HG03457 (cell line): ENCODE data around the gene CTNNA3.
"Not testable (repeated sequence)": the region's sequence is repeated elsewhere in the genome, so short reads cannot be mapped to it uniquely, and the experiment has no call there.

ENCODE experiments used
- ATAC-seq: cut with Tn5 transposase; IDR thresholded peaks from one replicate; pipeline ENCODE4 v1.9.1; 2021; ENCODE audit warnings: moderate number of reproducible peaks; ENCODE audit not compliant: unreplicated experiment

The CTNNA3 gene

GRCh38 chr10:67259319-67259929 lies 436.6 kb downstream of the CTNNA3 start:
- ATAC-seq, result no peak

- no peak for ATAC-seq
These were observed 438.4 kb downstream of the CTNNA3 start for GRCh38 chr10:67257427-67258144.

GRCh38 chr10:67257018-67257417 lies 439.0 kb downstream of the CTNNA3 start:
- ATAC-seq, result no peak

DNA sequence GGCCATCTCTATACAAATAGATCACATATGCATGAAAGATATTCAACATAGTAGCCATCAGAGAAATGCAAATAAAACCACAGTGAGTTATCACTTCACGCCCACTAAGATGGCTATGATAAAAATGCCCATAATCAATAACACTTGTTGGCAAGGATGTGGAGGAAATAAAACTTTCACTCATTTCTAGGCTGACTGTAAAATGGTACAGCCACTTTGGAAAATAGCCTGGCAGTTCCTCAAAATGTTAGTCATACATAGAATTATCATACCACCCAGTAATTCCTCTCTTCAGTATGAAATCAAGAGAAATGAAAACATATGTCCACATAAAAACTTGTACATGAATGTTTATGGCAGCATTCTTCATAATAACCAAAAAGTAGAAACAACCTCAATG lies 445.3 kb downstream of the CTNNA3 start:
- no peak for ATAC-seq

GRCh38 chr10:67246066-67246555 lies 449.9 kb downstream of the CTNNA3 start:
- no peak for ATAC-seq

- ATAC-seq, result no peak
These were observed 453.5 kb downstream of the CTNNA3 start for GRCh38 chr10:67242528-67242927.

- ATAC-seq, result no peak
These were observed 454.5 kb downstream of the CTNNA3 start for GRCh38 chr10:67241451-67241850.

DNA sequence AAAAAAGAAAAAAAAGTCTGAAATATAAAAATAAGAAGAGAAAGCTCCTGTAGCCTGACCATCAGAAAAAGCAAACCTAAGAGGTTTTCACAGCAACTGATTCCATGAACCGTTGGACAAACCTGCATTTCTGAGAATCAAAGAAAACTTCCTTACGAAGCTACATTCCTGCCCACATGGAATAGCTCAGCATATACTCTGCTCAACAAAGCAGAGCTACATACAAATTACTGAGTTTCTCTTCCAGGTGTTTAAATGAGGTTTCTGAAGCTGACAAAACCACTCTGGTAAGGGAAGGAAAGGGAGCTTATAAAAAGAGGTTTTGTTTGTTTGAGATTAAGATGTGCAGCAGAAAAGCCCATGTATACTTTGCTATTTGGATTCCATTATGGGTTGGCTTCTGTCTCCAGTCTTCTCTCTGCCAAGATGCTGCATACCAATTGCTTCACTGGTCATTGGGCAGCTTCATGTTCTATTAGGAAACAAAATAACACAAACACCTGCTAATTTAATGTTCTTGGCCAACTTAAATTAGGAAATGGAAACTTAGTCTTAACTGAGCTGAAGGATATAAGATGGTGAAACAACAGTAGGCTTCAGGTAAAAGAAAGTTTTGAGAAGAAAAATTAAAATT lies 456.0 kb downstream of the CTNNA3 start:
- no peak for ATAC-seq

GRCh38 chr10:67230680-67231500 lies 465.1 kb downstream of the CTNNA3 start:
- not testable (repeated sequence) for ATAC-seq

DNA sequence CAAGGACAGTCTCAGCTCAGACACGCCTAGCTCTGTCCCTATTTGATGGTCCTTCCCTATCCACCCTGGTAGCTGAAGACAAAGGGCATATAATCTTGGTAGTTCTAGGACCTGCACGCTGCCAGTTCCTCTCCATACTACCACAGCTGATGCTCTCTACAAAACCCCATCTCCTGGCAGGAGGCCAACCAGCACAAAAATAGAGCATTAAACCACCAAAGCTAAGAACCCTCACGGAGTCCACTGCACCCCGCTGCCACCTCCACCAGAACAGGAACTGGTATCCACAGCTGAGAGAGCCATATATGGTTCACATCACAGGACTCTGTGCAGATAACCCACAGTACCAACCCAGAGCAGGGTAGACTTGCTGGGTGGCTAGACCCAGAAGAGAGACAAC lies 470.8 kb downstream of the CTNNA3 start:
- no peak for ATAC-seq

DNA sequence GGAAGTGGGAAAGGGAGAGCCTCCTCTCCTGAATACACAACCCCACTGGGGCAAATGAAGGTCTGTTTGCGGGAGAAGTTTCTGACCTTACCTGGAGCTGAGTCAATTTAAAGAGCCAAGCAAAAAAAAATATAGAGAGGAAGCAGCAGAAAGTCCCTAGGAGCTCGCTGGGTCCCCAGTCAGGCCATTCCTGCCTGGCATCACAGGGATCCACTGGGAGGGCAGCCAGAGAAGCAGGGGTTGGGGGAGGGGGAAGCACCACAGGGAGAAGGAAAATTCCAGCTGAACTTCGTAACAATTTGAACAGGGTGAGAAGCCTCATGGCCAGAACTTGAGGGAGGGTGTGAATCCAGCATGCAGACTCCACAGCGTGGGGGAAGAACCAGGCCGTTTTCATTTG lies 471.4 kb downstream of the CTNNA3 start:
- no peak for ATAC-seq

DNA sequence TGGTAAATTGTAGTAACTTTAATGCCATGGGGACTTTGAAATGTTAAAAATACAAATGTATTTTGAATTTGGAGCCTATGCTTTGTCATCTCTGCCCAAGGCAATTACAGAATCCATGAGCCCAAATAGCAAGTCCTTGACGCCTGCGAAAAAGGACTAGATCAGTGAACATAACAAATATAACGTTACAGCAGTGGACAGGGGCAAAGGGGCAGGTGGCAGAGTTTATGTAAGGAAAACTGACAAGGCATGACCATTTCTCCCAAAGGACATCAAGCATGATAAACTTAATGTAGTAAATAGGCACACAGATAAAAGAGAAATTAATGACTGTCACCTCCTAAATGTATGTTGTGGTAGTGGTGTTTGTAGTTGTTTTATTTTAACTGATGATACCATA lies 473.1 kb downstream of the CTNNA3 start:
- no peak for ATAC-seq

GRCh38 chr10:67221939-67222494 lies 474.0 kb downstream of the CTNNA3 start:
- no peak for ATAC-seq

GRCh38 chr10:67211680-67212079 lies 484.3 kb downstream of the CTNNA3 start:
- ATAC-seq, result no peak

- not testable (repeated sequence) for ATAC-seq
These were observed 488.1 kb downstream of the CTNNA3 start for GRCh38 chr10:67207923-67208322.

DNA sequence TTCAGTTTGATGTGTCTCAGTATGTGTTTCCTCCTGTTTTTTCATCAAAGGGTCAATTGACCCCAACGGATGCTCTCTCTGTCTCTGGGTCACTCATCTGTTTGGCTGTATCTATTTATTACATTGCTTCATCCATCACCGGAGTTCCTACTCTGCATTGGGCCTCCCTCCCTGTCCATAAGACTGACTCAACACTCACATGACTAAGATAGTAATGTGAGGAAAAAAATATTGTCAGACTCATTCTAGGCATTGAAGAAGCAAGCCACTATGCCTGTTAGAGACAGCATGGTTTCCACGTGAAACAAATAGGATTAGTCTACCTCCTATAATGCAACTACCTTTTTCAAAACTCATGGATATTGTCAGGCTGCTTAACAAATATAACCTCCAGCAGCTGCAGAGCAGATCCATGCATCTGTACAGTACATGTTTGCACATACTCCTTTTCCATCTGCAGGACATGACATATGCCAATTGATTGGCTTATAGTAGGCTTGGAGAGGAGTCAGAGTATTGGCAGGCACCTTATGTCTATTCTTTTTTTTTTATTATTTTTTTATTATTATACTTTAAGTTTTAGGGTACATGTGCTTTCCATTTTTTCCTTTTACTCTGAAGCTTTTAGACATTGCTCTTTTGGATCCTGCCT lies 495.0 kb downstream of the CTNNA3 start:
- ATAC-seq, result no peak

GRCh38 chr10:67175354-67175753 lies 520.6 kb downstream of the CTNNA3 start:
- ATAC-seq, result no peak

DNA sequence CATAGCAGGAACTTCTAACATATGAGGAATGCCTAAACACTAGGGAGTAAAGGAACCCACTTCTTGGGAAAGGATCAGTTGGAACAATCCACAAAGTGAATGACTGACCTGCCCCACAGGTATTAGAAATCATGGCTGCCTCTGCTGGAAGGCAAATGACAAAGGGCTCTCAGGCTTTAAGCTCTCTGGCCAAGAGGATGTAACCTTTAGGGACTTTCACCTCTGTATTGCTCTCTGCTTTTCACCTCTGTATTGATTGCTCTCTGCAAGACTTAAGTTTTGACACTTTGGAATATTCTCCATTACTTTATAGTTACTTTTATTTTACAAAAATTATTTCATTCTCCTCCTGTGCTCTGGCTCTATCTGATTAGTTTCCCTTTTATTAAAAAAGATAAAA lies 522.2 kb downstream of the CTNNA3 start:
- no peak for ATAC-seq

DNA sequence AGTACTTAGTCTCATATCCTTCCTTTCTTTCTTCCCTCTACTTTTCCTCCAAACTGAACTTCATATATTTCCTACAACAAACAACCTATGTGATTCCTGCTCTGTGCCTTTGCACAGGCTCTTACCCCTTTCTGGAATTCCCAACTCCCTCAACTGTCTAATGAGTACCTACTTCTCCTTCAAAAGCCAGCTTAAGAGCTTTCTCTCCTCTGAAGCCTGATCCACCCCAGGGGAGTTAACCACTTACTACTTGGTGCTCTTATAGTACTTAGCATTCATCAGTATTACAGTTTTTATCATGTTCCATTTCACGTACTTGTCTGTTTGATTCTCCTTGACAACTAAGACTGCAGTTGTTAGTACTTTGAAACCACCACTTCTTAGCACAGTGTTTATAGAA lies 524.0 kb downstream of the CTNNA3 start:
- ATAC-seq, result no peak

GRCh38 chr10:67156239-67156638 lies 539.8 kb downstream of the CTNNA3 start:
- ATAC-seq, result no peak
